ENCODE measurements around the gene GSTT2B.
"Not testable (repeated sequence)": the region's sequence is repeated elsewhere in the genome, so short reads cannot be mapped to it uniquely, and the experiment has no call there.

Gene GSTT2B

GRCh38 chr22:23961084-23961771 is at the start of gene GSTT2B:
Gene GSTT2B (minus strand): TSS chr22:23961195. CDS start chr22:23961131, 64 bp downstream.
- not testable (repeated sequence) for H3K4me1 Mint-ChIP-seq; DNase-seq (ENCODE audit: low spot score in 2 of 2); H3K27ac Mint-ChIP-seq; H3K36me3 Mint-ChIP-seq; ATAC-seq (ENCODE audit: low read depth); H3K9me3 Mint-ChIP-seq; H3K27me3 Mint-ChIP-seq; H3K4me3 Mint-ChIP-seq

GRCh38 chr22:24010018-24010391 is 49.0 kb upstream of the GSTT2B start:
- no peak for DNase-seq (ENCODE audit: low spot score in 2 of 2)
- H3K27me3 Mint-ChIP-seq: no peaks in the 10 kb centered on the region
- no peak for ATAC-seq (ENCODE audit: low read depth)
- no peak overlapping the region for H3K27ac Mint-ChIP-seq
- H3K36me3 Mint-ChIP-seq: no peaks in the 10 kb centered on the region
- peak overlapping the region; percentile 25 for H3K4me3 Mint-ChIP-seq
- peaks cover 22% of the 10 kb centered on the region for H3K4me1 Mint-ChIP-seq
- H3K9me3 Mint-ChIP-seq: no peaks in the 10 kb centered on the region

DNA sequence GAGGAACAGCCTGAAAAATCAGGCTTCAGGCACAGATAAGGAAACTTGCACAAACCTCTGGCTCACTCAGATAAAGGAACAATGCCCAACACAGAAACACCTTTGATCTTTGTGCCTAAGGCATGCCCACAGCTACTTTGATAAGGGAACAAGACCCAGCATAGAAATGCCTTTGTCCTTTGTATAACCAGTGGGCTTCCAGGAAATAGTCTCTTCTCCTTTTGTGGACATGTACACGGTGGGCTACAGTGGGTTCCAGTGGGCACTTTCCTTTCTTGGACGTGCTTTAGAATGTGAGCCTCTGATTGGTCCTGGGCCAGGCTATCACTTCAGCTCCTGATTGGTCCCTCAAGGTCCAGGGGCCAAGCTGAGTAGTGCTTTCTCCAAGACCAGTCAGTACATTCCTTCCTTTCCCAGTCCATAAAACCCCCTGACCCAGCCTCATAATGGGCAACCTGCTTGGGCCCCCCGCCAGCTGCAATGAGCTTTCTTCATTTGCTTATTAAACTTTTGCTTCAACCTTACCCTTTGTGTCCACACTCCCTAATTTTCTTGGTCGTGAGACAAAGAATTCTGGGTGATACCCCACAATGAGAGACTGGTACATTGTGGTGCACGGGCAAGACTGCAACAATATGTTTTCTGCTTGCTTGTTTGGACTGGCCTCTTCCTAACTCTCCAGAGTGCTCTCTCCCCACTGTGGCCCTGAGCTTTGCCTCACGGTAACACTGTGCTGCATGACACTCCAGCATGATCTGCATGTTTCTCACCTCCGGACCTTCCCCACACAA is 48.4 kb upstream of the GSTT2B start:
- Mint-ChIP-seq H3K4me1 (peaks cover 18% of the 10 kb centered on the region), H3K27ac (peak overlapping the region; percentile 17), H3K36me3 (no peaks in the 10 kb centered on the region), H3K9me3 (no peaks in the 10 kb centered on the region), H3K4me3 (no peak overlapping the region), H3K27me3 (no peaks in the 10 kb centered on the region)
- DNase-seq (ENCODE audit: low spot score in 2 of 2): no peak
- no peak for ATAC-seq (ENCODE audit: low read depth)

GRCh38 chr22:24008381-24009226 is 47.6 kb upstream of the GSTT2B start:
- Mint-ChIP-seq H3K27ac (peak overlapping the region; percentile 17), H3K4me3 (no peak overlapping the region), H3K4me1 (peaks cover 13% of the 10 kb centered on the region), H3K9me3 (no peaks in the 10 kb centered on the region), H3K27me3 (no peaks in the 10 kb centered on the region), H3K36me3 (no peaks in the 10 kb centered on the region)
- DNase-seq (ENCODE audit: low spot score in 2 of 2) (no peak), ATAC-seq (ENCODE audit: low read depth) (no peak)

GRCh38 chr22:24008022-24008283 is 47.0 kb upstream of the GSTT2B start:
- peaks cover 2% of the 10 kb centered on the region for H3K27me3 Mint-ChIP-seq

GRCh38 chr22:24007253-24008021 is 46.4 kb upstream of the GSTT2B start:
- no peak for DNase-seq (ENCODE audit: low spot score in 2 of 2)
- no peak for ATAC-seq (ENCODE audit: low read depth)
- peaks cover 2% of the 10 kb centered on the region for H3K27me3 Mint-ChIP-seq
- no peak overlapping the region for H3K4me3 Mint-ChIP-seq
- no peak overlapping the region for H3K27ac Mint-ChIP-seq
- no peaks in the 10 kb centered on the region for H3K9me3 Mint-ChIP-seq
- no peaks in the 10 kb centered on the region for H3K36me3 Mint-ChIP-seq
- peaks cover 10% of the 10 kb centered on the region for H3K4me1 Mint-ChIP-seq

More at GRCh38 chr22:24008022-24008283, 47.0 kb upstream of the GSTT2B start:
- peaks cover 11% of the 10 kb centered on the region for H3K4me1 Mint-ChIP-seq
- no peak for DNase-seq (ENCODE audit: low spot score in 2 of 2)
- H3K27ac Mint-ChIP-seq: no peak overlapping the region
- no peaks in the 10 kb centered on the region for H3K9me3 Mint-ChIP-seq
- H3K36me3 Mint-ChIP-seq: no peaks in the 10 kb centered on the region
- no peak for ATAC-seq (ENCODE audit: low read depth)
- no peak overlapping the region for H3K4me3 Mint-ChIP-seq

- no peaks in the 10 kb centered on the region for H3K9me3 Mint-ChIP-seq
- ATAC-seq (ENCODE audit: low read depth): no peak
- H3K4me1 Mint-ChIP-seq: peaks cover 9% of the 10 kb centered on the region
- DNase-seq (ENCODE audit: low spot score in 2 of 2): no peak
- peaks cover 5% of the 10 kb centered on the region for H3K27me3 Mint-ChIP-seq
- no peak overlapping the region for H3K27ac Mint-ChIP-seq
- H3K36me3 Mint-ChIP-seq: no peaks in the 10 kb centered on the region
- H3K4me3 Mint-ChIP-seq: no peak overlapping the region
Observed at GRCh38 chr22:24006914-24007214, 45.9 kb upstream of the GSTT2B start.

DNA sequence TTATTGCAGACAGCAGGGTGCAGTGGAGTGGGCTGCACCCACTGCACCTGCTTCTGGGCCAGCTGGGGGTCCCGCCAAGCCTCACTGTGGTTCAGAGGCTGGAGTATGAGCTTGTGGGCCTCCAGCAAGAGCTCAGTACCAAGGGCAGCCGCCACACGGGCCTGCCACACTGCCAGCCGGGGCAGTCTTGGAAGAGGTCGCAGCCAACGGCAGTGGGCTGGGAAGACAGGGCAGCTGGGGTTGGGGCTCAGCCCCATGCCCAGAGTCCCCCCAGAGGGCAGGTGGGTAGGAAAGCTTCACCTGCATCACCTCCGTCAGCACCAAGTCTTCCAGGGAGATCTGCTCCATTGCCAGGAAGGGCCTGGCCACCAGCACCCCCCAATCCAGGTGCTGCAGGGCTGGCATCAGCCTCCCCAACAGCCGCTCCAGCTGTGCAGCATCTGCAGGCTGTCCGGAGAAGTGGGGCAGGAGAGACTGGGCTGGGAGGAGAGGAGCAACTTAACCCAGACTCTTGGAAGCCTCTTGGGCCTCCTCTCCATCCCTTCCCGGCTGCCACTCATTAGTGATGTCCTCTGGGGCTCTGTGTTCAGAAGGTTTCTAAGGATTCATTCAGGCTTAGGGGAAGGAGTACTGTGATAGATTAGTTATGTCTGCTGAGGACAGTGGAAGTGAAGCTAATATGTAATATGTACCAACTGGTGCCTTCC is 45.4 kb upstream of the GSTT2B start:
- DNase-seq (ENCODE audit: low spot score in 2 of 2): no peak
- no peak for ATAC-seq (ENCODE audit: low read depth)
- H3K27me3 Mint-ChIP-seq: peaks cover 6% of the 10 kb centered on the region
- H3K36me3 Mint-ChIP-seq: no peaks in the 10 kb centered on the region
- no peak overlapping the region for H3K27ac Mint-ChIP-seq
- peaks cover 6% of the 10 kb centered on the region for H3K4me1 Mint-ChIP-seq
- no peaks in the 10 kb centered on the region for H3K9me3 Mint-ChIP-seq
- H3K4me3 Mint-ChIP-seq: no peak overlapping the region

GRCh38 chr22:24005201-24005600 is 44.2 kb upstream of the GSTT2B start, which contains the start of gene GSTT4:
Gene GSTT4 (minus strand): TSS chr22:24005453. CDS start chr22:24005356, 97 bp downstream.
- H3K4me1 Mint-ChIP-seq: no peaks in the 10 kb centered on the region
- H3K36me3 Mint-ChIP-seq: no peaks in the 10 kb centered on the region
- no peak within 1 kb of the TSS for H3K27ac Mint-ChIP-seq
- peaks cover 8% of the 10 kb centered on the region for H3K27me3 Mint-ChIP-seq
- H3K9me3 Mint-ChIP-seq: no peaks in the 10 kb centered on the region
- ATAC-seq (ENCODE audit: low read depth) (no peak), DNase-seq (ENCODE audit: low spot score in 2 of 2) (no peak)
- no peak within 1 kb of the TSS for H3K4me3 Mint-ChIP-seq

- H3K36me3 Mint-ChIP-seq: no peaks in the 10 kb centered on the region
- ATAC-seq (ENCODE audit: low read depth) (no peak), DNase-seq (ENCODE audit: low spot score in 2 of 2) (no peak)
- H3K27me3 Mint-ChIP-seq: peaks cover 8% of the 10 kb centered on the region
- H3K4me3 Mint-ChIP-seq: no peak overlapping the region
- H3K4me1 Mint-ChIP-seq: no peaks in the 10 kb centered on the region
- H3K9me3 Mint-ChIP-seq: no peaks in the 10 kb centered on the region
- no peak overlapping the region for H3K27ac Mint-ChIP-seq
Observed at GRCh38 chr22:24003887-24004286, 42.9 kb upstream of the GSTT2B start.

- H3K4me3 Mint-ChIP-seq: no peak overlapping the region
- no peaks in the 10 kb centered on the region for H3K4me1 Mint-ChIP-seq
- ATAC-seq (ENCODE audit: low read depth): no peak
- no peaks in the 10 kb centered on the region for H3K36me3 Mint-ChIP-seq
- no peak overlapping the region for H3K27ac Mint-ChIP-seq
- H3K9me3 Mint-ChIP-seq: no peaks in the 10 kb centered on the region
- H3K27me3 Mint-ChIP-seq: peaks cover 8% of the 10 kb centered on the region
- no peak for DNase-seq (ENCODE audit: low spot score in 2 of 2)
Observed at GRCh38 chr22:24002851-24003250, 41.9 kb upstream of the GSTT2B start.

DNA sequence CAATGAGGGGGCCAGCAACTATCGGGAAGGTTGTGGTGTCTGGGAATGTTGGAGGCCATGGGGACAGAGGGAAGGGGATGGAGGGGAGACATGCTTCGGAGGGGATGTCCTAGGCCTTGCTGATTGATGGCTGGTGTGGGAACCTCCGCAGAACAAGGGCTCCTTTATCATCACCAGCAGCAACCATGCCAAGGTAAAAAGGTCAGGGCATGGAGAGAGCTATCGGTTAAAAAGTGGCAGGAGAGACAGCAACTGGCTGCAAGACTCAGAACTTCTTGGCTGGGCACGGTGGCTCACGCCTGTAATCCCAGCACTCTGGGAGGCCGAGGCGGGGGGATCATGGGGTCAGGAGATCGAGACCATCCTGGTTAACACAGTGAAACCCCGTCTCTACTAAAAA is 41.3 kb upstream of the GSTT2B start:
- Mint-ChIP-seq H3K36me3 (no peaks in the 10 kb centered on the region), H3K9me3 (no peaks in the 10 kb centered on the region), H3K27me3 (peaks cover 8% of the 10 kb centered on the region), H3K27ac (no peak overlapping the region), H3K4me3 (no peak overlapping the region), H3K4me1 (no peaks in the 10 kb centered on the region)
- ATAC-seq (ENCODE audit: low read depth) (no peak), DNase-seq (ENCODE audit: low spot score in 2 of 2) (no peak)

GRCh38 chr22:24001314-24001713 is 40.3 kb upstream of the GSTT2B start:
- ATAC-seq (ENCODE audit: low read depth) (no peak), DNase-seq (ENCODE audit: low spot score in 2 of 2) (no peak)
- H3K27me3 Mint-ChIP-seq: peaks cover 8% of the 10 kb centered on the region
- no peaks in the 10 kb centered on the region for H3K36me3 Mint-ChIP-seq
- H3K4me3 Mint-ChIP-seq: no peak overlapping the region
- H3K27ac Mint-ChIP-seq: no peak overlapping the region
- peaks cover 2% of the 10 kb centered on the region for H3K4me1 Mint-ChIP-seq
- no peaks in the 10 kb centered on the region for H3K9me3 Mint-ChIP-seq
